ENCODE data around the gene FBXO44.

The FBXO44 gene

GRCh38 chr1:11708554-11709350 lies 54.1 kb downstream of the FBXO44 start:
- H3K27ac ChIP-seq = no peak overlapping the region
- peaks cover 39% of the 10 kb centered on the region for H3K27me3 ChIP-seq (replicated peaks)
- DNase-seq = no peak
- TF ChIP-seq CTCF (IDR thresholded peaks at IDR 0.05; ENCODE audit: low read depth, low read length, missing control alignments) = no peak
- in situ Hi-C loops (cut with HindIII; ENCODE audit: low pct_ligation_motif_present, low sequenced_read_pairs) = no loop called here
- H3K4me3 ChIP-seq (ENCODE audit: low read depth, low read length) = no peak overlapping the region
- no peaks in the 10 kb centered on the region for H3K36me3 ChIP-seq (replicated peaks)

- Histone ChIP-seq H3K4me3 (ENCODE audit: low read depth, low read length) (no peak overlapping the region), H3K27me3 (replicated peaks) (peaks cover 15% of the 10 kb centered on the region), H3K27ac (no peak overlapping the region), H3K36me3 (replicated peaks) (no peaks in the 10 kb centered on the region)
- TF ChIP-seq CTCF (IDR thresholded peaks at IDR 0.05; ENCODE audit: low read depth, low read length, missing control alignments) = no peak
- DNase-seq = no peak
- in situ Hi-C loops (cut with HindIII; ENCODE audit: low pct_ligation_motif_present, low sequenced_read_pairs) = no loop called here
These were observed 56.8 kb downstream of the FBXO44 start for GRCh38 chr1:11711490-11711889.

- Histone ChIP-seq H3K27ac (no peak overlapping the region), H3K36me3 (replicated peaks) (no peaks in the 10 kb centered on the region), H3K27me3 (replicated peaks) (peaks cover 12% of the 10 kb centered on the region), H3K4me3 (ENCODE audit: low read depth, low read length) (no peak overlapping the region)
- in situ Hi-C loops (cut with HindIII; ENCODE audit: low pct_ligation_motif_present, low sequenced_read_pairs) = no loop called here
- DNase-seq = no peak
- TF ChIP-seq CTCF (IDR thresholded peaks at IDR 0.05; ENCODE audit: low read depth, low read length, missing control alignments) = no peak
These were observed 57.6 kb downstream of the FBXO44 start for GRCh38 chr1:11712285-11712684.

All from brain microvascular endothelial cell (primary cell).